NCI-H774 (cell line): ENCODE data around the gene ITGAE.
"Not testable (repeated sequence)": the region's sequence is repeated elsewhere in the genome, so short reads cannot be mapped to it uniquely, and the experiment has no call there.

Experiments
- DNase-seq: peaks from one replicate; lab custom pipeline; 2025; lab: John Stamatoyannopoulos, UW

Gene ITGAE

DNA sequence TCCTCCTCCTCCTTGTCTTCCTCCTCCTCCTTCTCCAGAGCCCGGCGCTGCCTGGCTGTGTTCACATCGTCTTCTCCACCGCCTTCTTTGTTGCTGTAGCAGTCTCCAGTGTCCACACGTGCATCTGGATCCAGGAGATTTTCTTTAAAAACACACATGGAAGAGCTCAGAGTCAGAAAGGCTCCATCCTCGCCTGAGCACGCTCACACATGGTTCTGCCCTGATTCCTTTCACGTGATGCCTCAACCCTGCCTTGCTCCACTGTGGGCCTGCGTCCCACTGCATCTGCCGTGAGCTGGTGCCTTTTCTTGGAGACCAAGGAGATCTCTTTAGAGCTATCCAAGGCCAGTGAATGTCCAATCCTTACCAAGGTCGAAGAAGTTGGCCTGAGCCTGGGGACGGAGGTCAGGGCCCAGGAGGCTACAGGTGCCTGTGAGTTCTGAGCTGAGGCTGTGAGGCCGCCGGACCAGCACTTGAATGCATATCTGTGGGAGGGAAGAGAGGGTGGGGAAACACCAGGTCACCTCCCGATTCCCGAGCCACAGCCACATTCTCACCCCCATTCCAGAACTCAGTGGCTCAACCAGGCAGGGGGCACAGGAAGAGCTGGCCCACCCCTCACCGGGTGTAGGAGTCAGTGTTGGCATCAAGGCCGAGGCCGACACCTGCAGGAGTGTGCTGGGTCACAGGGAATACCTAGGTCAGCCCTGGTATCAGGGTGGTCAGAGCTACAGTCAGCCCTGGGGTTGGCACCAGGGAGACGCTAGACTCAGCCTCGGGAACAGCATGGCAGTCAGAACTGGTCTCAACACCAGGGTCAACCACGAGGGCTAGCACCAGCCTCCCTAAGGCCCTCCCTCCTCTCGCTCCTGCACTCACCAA, 39.7 kb downstream of the ITGAE start:
- no peak for DNase-seq

DNA sequence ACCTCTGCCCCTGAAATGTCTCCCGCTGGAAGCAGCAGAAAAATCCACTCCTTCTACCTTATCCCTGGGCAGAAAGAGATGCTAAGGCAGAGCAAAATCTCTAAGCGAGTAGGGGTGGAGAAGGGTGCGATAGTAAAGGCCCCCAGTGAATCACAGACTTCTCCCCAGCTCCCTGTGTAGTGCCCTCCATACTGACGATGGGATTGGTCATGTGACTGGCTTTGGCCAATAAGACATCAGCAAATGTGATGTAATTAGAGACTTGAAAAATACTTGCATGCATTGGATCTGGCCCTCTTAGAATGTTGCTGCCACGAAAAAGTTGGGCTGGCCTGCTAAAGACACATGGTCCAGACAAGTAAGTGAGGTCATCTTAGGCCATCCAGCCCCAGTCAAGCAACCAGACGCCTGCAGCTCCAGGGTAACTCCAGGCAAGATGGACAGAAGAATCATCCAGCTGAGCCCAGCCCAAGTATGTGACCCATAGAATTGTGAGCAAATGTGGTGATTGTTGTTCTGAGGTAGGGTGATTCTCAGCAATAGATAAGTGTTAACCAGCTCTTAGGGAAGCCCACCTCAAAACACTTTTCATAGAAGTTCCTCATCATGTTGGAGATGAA, 41.3 kb downstream of the ITGAE start:
- no peak for DNase-seq

DNA sequence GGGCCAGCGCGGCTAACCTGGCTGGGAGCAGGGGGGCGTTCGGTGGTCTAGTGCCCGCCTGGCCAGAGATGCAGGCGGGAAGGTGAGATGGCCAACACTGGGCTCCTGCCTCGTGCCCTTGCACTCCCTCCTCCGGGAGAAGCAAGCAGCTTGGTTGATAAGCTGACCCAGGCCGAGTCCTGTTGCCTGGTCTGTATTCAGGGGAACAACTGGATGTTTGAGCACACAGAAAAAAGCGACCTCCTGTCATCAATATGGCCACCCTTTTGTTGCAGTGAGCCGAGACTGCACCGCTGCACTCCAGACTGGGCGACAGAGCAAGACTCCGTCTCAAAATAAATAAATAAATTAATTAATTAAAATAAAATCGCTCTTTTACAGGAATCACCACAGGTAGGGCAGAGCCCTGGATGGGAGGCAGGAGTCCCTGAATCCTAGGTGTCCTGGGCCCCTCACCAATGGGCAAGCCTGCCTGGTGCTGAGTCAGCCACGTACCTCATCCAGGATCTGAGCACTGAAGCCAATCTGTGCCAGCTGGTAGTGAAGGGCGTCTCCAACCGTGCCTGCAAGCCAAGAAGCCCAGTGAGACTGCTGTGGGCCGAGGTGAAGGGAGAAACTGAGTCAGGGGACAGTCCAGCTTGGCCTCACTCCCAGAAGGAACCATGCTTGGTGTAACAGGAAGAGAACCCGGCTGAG, 45.5 kb downstream of the ITGAE start:
- no peak for DNase-seq

DNA sequence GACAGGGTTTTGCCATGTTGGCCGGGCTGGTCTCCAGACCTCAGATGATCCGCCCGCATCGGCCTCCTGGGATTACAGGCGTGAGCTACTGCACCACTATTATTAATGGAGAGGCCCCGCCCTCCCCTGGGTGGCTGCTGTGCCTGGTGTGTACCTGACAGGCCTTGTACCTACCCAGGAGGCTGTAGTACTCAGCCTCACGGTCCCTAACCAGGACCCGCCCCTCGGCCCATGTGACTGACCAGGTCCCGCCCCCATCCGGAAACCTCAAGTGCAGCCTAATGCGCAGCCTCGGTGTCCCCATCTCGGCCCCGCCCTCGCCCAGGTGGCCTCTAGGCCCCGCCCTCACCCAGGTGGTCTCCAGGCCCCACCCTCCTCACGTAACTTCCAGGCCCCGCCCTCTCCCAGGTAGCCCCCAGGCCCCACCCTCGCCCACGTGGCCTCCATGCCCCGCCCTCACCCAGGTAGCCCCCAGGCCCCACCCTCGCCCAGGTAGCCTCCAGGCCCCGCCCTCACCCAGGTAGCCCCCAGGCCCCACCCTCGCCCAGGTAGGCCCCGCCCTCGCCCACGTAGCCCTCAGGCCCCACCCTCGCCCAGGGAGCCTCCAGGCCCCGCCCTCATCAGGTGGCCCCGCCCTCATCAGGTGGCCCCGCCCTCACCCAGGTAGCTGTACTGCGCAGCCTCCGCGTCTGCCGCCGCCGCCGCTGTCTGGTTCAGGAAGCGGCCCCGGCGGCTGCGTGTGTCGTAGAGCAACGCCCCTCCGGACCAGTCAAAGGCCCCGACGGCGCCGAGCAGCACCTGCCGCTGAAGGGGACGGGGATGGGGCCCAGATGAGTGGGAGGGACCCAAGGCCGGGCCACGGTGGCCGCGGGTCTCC, 46.3 kb downstream of the ITGAE start:
- peak; percentile 85 for DNase-seq

GRCh38 chr17:3754066-3754457, 46.9 kb downstream of the ITGAE start:
- DNase-seq: no peak

GRCh38 chr17:3753624-3754023, 47.4 kb downstream of the ITGAE start:
- DNase-seq: no peak

GRCh38 chr17:3751836-3752235, 49.2 kb downstream of the ITGAE start:
- DNase-seq: no peak

GRCh38 chr17:3750926-3751325, 50.1 kb downstream of the ITGAE start:
- no peak for DNase-seq

DNA sequence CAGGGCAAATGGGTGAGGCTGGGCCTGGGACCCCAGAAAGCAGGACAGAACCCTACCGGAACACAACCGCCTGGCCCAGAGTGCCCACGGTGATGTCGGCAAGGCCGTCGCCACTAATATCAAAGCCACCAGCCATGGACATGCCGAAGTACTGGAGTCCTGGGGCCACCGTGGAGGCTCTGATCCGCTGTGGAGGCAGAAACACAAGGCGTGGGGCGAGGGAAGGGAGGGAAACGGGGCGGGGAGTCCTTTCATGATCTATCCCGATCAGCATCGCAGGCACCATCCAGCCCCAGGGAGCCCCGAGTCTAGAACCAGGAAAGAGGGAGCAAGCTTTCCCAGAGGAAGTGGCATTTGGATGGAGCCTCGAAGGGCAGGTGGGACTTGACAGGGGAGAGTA, 50.7 kb downstream of the ITGAE start:
- DNase-seq: no peak

DNA sequence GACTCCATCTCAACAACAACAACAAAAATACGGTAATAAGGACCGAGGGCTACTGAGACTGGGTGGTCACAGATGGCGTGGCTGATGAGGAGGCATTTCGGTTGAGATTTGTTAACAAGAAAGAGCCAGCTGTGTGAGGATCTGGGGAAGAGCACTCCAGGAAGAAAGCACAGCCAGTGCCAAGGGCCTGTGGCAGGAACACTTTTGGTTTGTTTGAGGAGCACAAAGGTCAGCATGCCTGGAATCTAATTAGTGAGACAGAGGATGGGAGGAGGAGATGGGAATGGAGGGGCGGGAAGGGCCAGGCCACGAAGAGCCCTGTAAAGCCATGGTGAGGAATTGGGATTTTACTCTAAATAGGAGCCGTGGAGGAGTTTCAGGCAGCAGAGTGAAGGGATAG, 52.4 kb downstream of the ITGAE start:
- no peak for DNase-seq

DNA sequence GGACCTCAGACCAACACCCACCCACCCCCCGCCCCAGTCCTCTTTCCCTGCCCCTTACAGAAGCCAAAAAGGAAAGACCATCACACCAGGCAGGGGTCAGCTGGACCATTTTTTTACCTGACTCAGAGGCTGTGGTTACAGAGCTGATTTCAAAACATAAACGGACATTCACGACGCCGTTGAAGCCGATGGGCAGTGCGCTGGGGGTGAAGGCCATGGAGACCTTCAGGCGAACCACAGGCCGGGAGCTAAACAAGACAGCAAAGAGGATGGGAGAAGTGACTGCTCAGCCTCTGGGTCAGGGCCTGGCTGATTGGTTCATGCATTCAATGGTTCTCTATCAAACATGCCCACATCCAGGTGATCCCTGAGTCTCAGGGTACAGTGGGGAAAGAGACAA, 53.2 kb downstream of the ITGAE start:
- no peak for DNase-seq

DNA sequence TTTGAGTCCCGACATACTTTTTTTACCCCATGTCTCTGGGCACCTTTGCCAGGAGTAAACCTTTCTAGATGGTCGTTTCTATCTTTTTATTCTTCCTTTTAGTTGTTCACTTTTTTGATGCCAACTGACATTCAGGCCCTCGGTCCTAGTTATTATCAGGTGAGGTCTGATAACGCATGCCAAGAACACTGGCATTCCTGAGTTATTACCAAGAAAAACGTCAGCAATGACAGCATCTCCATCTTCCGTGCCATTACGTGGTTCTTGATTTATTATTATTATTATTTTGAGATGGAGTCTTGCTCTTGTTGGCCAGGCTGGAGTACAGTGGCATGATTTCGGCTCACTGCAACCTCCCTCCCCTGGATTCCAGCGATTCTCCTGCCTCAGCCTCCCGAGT, 55.9 kb downstream of the ITGAE start:
- no peak for DNase-seq

DNA sequence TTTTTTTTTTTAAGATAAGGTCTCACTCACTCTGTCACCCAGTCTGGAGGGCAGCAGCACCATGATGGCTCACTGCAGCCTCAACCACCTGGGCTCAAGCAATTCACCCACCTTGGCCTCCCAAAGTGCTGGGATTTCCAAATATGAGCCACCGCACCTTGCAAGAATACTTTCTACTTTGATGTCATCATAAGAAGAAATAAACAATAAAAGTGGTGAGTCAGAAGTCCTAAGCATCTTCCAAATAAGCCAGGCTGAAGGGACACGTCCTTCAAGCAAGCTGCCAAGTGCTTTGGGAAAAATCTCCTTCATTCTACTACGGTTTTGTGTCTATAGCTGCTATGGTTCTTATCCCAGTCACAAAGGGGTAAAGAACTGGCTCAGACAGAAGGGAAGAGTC, 57.0 kb downstream of the ITGAE start:
- no peak for DNase-seq

GRCh38 chr17:3740611-3741073, 60.3 kb downstream of the ITGAE start:
- no peak for DNase-seq

DNA sequence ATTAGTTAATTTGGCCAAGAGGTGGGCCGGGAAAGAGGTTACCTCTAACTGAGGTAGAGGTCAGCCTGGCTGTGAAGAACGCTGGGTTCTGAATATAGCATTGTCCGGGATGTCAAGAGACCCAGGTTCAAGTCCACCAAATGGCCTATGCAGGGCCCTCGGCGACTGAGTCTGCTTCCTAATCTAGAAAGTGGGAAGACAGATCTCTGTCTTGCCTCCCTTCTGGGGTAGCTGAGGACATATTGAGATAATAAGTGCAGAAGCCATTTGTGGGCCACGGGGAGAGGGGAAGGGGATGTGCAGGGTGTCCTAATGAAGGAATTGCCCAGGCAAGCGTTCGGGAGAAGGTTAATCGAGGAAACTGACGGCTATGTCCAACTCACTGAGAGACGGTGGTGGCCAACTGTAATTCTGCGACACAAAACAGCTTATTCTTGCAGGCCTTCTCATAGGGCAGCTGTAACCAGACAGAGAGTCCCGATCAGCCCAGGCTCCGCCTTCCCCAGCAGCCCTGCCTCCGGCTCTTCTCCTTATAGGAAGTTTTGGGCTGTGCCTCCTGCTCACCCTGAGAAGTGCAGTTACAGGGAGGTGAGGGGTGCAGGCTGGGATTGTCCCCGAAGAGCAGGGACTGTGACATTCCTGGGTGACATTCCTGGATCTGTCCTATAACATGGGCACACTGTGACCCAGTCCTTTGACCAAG, 61.4 kb downstream of the ITGAE start:
- DNase-seq: no peak

DNA sequence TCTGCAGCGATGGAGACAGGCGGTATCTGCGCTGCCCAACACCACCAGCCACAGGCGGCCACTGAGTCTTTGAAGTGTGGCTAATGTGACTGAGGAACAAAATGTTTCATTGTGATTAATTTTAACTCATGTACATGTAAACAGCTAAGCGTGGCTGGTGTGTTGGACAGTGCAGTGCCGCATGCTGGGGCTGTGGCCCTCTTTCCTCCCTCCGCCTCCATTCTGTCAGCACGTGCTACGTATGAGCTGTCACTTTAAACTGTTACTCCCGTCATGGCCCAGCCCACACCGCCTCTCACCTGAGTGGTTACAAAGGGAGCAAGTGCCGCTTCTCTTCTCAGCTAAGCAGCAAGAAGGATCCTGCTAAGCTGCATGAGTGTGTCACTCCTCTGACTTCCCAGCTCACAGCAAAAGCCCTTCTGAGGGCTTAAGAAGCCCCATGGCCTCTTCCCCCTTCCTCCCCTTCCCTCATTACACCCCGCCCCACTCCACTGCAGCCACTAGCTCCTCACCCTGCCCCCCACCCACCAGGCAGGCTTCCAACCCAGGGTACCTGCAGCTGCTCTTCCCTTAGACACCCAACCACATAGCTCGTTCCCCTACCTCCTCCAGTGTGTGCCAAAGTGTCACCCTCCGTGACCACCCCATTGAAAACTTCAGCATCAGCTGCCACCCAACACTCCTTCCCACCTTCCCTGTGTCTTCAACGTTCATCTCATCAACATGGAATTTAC, 62.3 kb downstream of the ITGAE start:
- DNase-seq: no peak

DNA sequence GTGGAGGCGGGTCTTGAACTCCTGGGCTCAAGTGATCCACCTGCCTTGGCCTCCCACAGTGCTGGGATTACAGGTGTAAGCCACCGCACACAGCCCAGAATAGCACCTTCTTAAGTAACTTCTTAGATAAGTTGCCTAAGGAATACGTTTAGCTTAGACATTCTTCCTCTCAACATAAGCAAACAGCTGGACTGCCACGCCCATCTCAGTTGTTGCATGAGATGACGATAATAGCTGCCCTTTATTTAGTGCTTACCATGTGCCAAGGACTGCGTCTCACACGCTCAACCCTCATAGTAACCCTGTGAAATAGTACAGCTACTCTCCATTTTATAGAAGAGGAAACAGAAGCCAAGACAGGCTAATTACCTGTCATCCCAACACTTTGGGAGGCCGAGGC, 65.5 kb downstream of the ITGAE start:
- no peak for DNase-seq

- not testable (repeated sequence) for DNase-seq
These were observed 66.1 kb downstream of the ITGAE start for GRCh38 chr17:3734911-3735276.

DNA sequence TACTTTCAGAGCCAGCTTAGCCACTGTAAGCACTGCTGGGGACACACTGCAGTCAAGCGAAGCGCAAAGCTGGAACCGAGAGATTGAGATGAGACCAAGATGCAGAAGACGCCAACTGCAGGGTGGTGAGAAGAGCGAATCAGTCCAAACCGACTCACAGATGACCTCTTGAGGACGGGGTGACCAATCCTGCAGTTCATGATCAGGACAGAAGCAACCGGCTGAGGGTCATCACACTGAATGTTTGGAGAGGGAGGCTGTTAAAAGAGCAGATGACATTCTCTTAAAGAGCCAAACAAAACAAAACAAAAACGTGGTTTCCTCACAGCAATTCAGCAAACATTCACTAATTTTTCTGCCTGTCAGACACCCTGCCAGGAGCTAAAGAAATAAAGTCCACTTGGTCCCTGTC, 68.8 kb downstream of the ITGAE start:
- no peak for DNase-seq

- no peak for DNase-seq
These were observed 70.0 kb downstream of the ITGAE start for GRCh38 chr17:3730881-3731429.
